Endothelial cell (in vitro differentiated cells): ENCODE data around the gene IZUMO2. TPM values are rescaled to one million over a fixed set of nuclear protein-coding genes. Genes with fewer than 3 reads are reported as not detected.

Source experiments
- DNase-seq: peaks from one replicate; pipeline ENCODE4 v3.0.0; 2021; ENCODE audit warnings: low spot score
- H3K27ac Mint-ChIP-seq: one replicate; pipeline ENCODE4 v1.8.0; 2021; ENCODE audit warnings: mixed read lengths, inconsistent platforms; ENCODE audit not compliant: unreplicated experiment
- H3K27me3 Mint-ChIP-seq: one replicate; pipeline ENCODE4 v1.8.0; 2021; ENCODE audit warnings: mild to moderate bottlenecking, moderate library complexity, mixed read lengths, inconsistent platforms; ENCODE audit not compliant: unreplicated experiment
- H3K36me3 Mint-ChIP-seq: one replicate; pipeline ENCODE4 v1.8.0; 2021; ENCODE audit warnings: mild to moderate bottlenecking, low read depth, mixed read lengths, inconsistent platforms; ENCODE audit not compliant: unreplicated experiment
- H3K4me1 Mint-ChIP-seq: one replicate; pipeline ENCODE4 v1.8.0; 2021; ENCODE audit warnings: mild to moderate bottlenecking, mixed read lengths, inconsistent platforms; ENCODE audit not compliant: unreplicated experiment
- H3K4me3 Mint-ChIP-seq: one replicate; pipeline ENCODE4 v1.8.0; 2021; ENCODE audit warnings: mild to moderate bottlenecking, mixed read lengths, inconsistent platforms; ENCODE audit not compliant: unreplicated experiment
- H3K9me3 Mint-ChIP-seq: one replicate; pipeline ENCODE4 v1.8.0; 2021; ENCODE audit warnings: mixed read lengths, inconsistent platforms; ENCODE audit not compliant: unreplicated experiment
- CTCF ChIP-seq: fragments of 200-600 bp; sonication (generic); IDR thresholded peaks from one replicate; pipeline ENCODE4 v1.5.0; 2021; ENCODE audit warnings: antibody characterized with exemption; ENCODE audit not compliant: unreplicated experiment
- total RNA-seq: library from RNA; stranded (reverse); fragmentation: NEBNext Ultra II Directional; extraction: Animal tissue kit (Norgen Biotek cat#: 25700); gene quantifications from one replicate; pipeline ENCODE4 v1.2.1, GENCODE V29; 2021; ENCODE audit not compliant: unreplicated experiment

Gene IZUMO2
- total RNA-seq, 1 donor from 2014 or later: not detected

GRCh38 chr19:50171752-50172151 lies 8.7 kb upstream of the IZUMO2 start:
- Mint-ChIP-seq H3K9me3 (peaks cover 25% of the 10 kb centered on the region), H3K4me3 (no peak overlapping the region), H3K27me3 (peaks cover 14% of the 10 kb centered on the region), H3K27ac (no peak overlapping the region), H3K4me1 (no peaks in the 10 kb centered on the region), H3K36me3 (peaks cover 21% of the 10 kb centered on the region)
- DNase-seq: no peak
- TF ChIP-seq CTCF: no peak

- peaks cover 10% of the 10 kb centered on the region for H3K27me3 Mint-ChIP-seq
- no peaks in the 10 kb centered on the region for H3K4me1 Mint-ChIP-seq
Measured at GRCh38 chr19:50167314-50167721, 4.2 kb upstream of the IZUMO2 start.

GRCh38 chr19:50159078-50159477 lies 4.0 kb downstream of the IZUMO2 start:
- peaks cover 29% of the 10 kb centered on the region for H3K9me3 Mint-ChIP-seq
- no peak for TF ChIP-seq CTCF
- no peaks in the 10 kb centered on the region for H3K4me1 Mint-ChIP-seq
- H3K36me3 Mint-ChIP-seq: peaks cover 18% of the 10 kb centered on the region
- DNase-seq: no peak
- no peak overlapping the region for H3K4me3 Mint-ChIP-seq
- H3K27me3 Mint-ChIP-seq: peaks cover 3% of the 10 kb centered on the region
- H3K27ac Mint-ChIP-seq: no peak overlapping the region

More at GRCh38 chr19:50167314-50167721, 4.2 kb upstream of the IZUMO2 start:
- Mint-ChIP-seq H3K27ac (no peak overlapping the region), H3K4me3 (peak overlapping the region; percentile 5), H3K9me3 (peaks cover 26% of the 10 kb centered on the region), H3K36me3 (peaks cover 13% of the 10 kb centered on the region)
- DNase-seq: no peak
- TF ChIP-seq CTCF: no peak

- H3K4me3 Mint-ChIP-seq: no peak overlapping the region
- no peak for DNase-seq
- H3K27ac Mint-ChIP-seq: no peak overlapping the region
- no peak for TF ChIP-seq CTCF
- peaks cover 18% of the 10 kb centered on the region for H3K36me3 Mint-ChIP-seq
- H3K9me3 Mint-ChIP-seq: peaks cover 29% of the 10 kb centered on the region
- peaks cover 3% of the 10 kb centered on the region for H3K27me3 Mint-ChIP-seq
- no peaks in the 10 kb centered on the region for H3K4me1 Mint-ChIP-seq
Measured at GRCh38 chr19:50158577-50158976, 4.5 kb downstream of the IZUMO2 start.

GRCh38 chr19:50155520-50156109 lies 7.5 kb downstream of the IZUMO2 start:
- peaks cover 5% of the 10 kb centered on the region for H3K27me3 Mint-ChIP-seq
- H3K27ac Mint-ChIP-seq: no peak overlapping the region
- H3K4me3 Mint-ChIP-seq: peak overlapping the region; percentile 17

More at GRCh38 chr19:50155520-50156109, 7.5 kb downstream of the IZUMO2 start:
- Mint-ChIP-seq H3K36me3 (peaks cover 21% of the 10 kb centered on the region), H3K9me3 (peaks cover 39% of the 10 kb centered on the region), H3K4me1 (no peaks in the 10 kb centered on the region)
- no peak for TF ChIP-seq CTCF
- DNase-seq: no peak
